ENCODE data around the gene PPP2R2B. TPM values are rescaled to one million over a fixed set of nuclear protein-coding genes. Genes with fewer than 3 reads are reported as not detected.

Gene PPP2R2B
- polyA plus RNA-seq, 1 donor: 0.76 TPM

GRCh38 chr5:146888351-146888978, 9.9 kb upstream of the PPP2R2B start:
- DNase-seq (ENCODE audit: low read depth): no peak

DNA sequence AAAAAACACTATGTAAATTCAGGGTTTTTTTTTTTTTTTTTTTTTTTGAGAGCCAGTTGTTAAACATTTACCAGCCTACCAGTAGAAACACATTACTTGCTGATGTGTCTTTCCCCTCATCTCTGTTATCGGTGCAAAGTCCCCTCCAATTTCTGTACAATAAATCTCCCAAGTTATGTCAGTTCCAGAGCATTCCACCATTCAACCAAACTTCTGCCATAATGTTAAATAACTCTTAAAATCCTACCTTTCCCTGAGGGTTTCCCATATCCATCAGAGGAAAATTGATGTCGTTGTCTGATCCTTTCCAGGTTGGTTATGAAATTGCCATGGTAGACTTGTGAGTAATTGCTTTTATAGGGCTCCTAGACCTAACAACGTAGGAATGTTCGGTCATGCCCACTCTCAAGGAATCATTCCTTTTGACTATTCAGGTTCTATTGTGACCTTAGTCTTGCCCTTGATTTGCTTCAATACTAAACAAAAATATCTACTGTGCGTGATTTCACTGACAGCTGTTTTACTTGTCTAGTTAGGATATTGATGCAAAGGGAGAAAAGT, 5.6 kb upstream of the PPP2R2B start:
- DNase-seq (ENCODE audit: low read depth): no peak

DNA sequence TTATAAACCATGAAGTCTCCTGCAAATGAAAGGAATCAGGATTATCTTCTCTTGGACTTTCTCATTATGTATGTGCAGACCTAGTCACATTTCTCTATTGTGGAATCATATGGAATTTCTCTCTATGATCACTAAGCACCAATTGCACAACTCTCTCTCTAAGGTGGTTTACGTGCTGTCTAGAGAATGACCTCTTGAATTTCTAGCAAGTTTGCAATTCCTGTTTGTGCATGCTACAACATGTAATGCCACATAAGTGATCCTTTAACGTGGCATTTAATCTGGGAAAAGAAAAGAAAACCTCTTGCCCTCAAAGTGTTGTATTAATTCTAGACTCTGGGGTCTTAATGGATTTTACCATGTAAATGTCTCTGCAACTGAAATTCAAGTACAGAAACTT, 5.0 kb upstream of the PPP2R2B start:
- DNase-seq (ENCODE audit: low read depth): no peak

DNA sequence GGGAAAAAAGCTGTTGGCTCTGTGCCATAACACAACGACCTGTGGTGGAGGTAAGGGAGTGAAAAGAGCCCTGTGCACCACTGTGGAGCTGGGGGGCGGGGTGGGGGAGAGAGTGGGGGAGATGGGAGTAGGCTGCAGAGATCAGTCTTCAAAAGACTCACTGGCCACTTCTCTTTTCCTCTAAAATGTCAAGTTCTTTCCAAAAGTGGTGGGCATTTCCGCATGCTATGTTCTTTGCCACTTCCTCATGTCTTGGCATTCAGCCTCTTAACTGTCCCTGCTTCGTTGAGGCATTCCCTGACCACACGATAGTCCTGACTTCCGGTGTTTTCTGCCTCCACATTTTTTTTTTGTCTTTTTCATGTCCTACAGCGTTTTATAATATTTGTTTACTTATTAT, 2.4 kb upstream of the PPP2R2B start:
- DNase-seq (ENCODE audit: low read depth): no peak

DNA sequence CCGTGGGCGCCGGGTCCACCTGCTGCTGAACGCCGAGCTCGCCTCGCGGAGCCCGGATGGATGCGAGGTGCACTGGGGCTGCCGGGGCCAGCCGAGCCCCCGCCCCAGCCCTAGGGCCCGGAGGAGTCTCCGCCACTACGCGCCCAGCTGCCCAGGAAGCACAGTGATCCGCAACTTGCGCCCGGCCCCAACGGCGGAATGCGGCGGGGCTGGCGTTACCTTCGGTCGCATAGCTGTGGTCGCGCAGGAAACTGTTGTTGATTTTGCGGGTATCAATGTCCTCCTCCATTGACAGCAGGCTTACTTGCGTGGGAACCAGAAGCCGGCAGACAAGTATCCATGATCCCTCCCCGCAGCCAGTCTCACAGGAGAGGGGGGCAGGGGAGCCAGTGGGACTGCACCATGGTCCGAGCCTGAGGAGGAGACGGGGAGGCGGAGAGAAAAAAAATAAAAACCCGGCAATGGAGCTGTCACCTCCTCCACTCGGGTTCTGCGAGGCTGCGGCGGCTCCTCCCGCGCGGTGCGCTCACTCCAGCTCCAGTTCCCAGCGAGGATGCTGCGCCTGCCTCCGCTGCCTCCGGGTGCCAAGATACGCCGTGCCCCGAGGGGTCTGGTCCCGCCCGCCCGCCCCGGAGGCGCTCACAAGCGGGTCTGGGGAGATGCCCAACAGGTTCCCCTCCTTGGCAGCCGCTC, 628 bp downstream of the PPP2R2B start:
- DNase-seq (ENCODE audit: low read depth): no peak

- no peak for DNase-seq (ENCODE audit: low read depth)
Measured at GRCh38 chr5:146877178-146877681, 1.3 kb downstream of the PPP2R2B start.

- DNase-seq (ENCODE audit: low read depth): no peak
Measured at GRCh38 chr5:146873186-146873917, 5.2 kb downstream of the PPP2R2B start.

GRCh38 chr5:146872188-146872587, 6.4 kb downstream of the PPP2R2B start:
- no peak for DNase-seq (ENCODE audit: low read depth)

GRCh38 chr5:146867996-146868708, 10.4 kb downstream of the PPP2R2B start:
- no peak for DNase-seq (ENCODE audit: low read depth)

GRCh38 chr5:146866263-146866662, 12.3 kb downstream of the PPP2R2B start:
- no peak for DNase-seq (ENCODE audit: low read depth)

GRCh38 chr5:146862641-146863040, 15.9 kb downstream of the PPP2R2B start:
- DNase-seq (ENCODE audit: low read depth): no peak

- no peak for DNase-seq (ENCODE audit: low read depth)
Measured at GRCh38 chr5:146860213-146860893, 18.2 kb downstream of the PPP2R2B start.

- DNase-seq (ENCODE audit: low read depth): no peak
Measured at GRCh38 chr5:146852089-146852488, 26.5 kb downstream of the PPP2R2B start.

DNA sequence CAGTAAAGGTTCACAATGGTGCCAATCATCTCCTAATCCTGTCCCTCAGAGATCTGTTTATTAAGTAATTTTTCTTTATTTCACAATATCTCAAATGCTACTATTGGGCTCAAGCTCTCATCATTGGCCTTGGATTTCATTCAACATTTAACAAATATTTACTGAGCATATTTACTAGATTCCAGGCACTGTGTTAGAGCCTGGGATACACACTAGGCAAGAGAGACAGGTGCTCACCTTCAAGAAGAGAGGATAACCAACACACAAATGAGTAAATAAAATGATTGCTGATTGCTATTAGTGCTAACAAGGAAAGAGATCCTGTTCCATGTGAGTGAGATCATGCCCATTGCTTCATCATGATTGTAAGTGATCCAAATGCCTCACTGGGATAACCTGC, 27.4 kb downstream of the PPP2R2B start:
- DNase-seq (ENCODE audit: low read depth): no peak

GRCh38 chr5:146849694-146850303, 28.8 kb downstream of the PPP2R2B start:
- no peak for DNase-seq (ENCODE audit: low read depth)

GRCh38 chr5:146848133-146848532, 30.4 kb downstream of the PPP2R2B start:
- no peak for DNase-seq (ENCODE audit: low read depth)

- no peak for DNase-seq (ENCODE audit: low read depth)
Measured at GRCh38 chr5:146840016-146840415, 38.5 kb downstream of the PPP2R2B start.

- no peak for DNase-seq (ENCODE audit: low read depth)
Measured at GRCh38 chr5:146836226-146836842, 42.2 kb downstream of the PPP2R2B start.

DNA sequence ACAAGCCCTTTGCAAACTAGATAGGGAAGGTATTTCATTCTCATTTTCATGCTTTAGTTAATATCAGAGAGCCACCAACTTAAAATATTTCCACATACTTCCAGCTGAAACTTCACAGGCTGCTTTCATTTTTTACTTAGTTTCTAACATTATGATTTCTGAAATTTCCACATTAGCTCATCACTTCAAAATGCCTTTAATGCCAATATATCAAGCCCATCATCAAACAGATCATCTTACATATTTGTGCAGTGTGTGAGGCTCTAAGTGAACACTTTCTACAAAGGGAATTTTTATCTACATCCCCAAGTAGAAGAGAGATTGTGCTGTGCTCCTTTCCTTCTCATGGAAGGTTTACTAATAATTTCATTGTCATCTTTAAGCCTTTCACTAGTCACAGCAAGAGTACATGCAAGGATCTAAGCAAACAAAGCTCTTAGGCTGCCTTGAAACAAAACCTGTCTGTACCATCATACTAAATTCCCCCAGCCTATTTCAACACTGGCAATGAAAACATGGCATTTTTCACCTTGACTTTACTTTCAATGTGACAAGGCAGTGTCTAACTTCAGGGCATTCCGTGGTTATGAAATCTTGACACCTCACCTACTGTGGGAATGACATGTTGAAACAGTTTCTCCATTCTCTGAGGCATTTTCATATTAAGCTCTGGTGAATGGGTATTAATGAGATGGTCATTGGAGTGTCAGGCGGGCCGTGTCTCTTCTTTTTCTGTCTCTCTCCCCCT, 45.4 kb downstream of the PPP2R2B start:
- no peak for DNase-seq (ENCODE audit: low read depth)

DNA sequence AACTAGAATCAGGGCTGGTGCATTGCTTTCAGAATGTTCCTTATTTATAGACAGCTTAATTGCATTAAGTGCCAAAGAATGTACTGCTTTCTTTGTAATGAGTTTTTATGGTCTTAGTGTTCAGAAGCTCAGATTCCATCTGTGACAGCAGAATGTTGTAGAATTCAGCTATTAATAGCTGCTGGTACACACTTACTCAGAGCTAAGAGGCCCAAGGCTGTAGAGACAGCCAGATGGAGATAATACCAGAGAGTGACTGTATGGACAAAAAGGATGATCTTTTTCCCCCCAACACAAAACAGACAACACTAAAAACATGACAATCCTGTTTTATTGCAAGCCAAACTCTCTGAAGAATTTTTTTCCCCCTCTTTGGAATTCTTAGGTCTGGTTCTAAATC, 50.2 kb downstream of the PPP2R2B start:
- no peak for DNase-seq (ENCODE audit: low read depth)

Measured in forelimb muscle (tissue), 1 donor.